EH (cell line): ENCODE results near the gene ARHGAP30.
A peak's percentile ranks its signal among the peaks of the same experiment; 100 is the strongest.

Experiments
- DNase-seq: peaks from one replicate; pipeline ENCODE4 v3.0.0-alpha.2; 2015; ENCODE audit warnings: low read depth

The ARHGAP30 gene

DNA sequence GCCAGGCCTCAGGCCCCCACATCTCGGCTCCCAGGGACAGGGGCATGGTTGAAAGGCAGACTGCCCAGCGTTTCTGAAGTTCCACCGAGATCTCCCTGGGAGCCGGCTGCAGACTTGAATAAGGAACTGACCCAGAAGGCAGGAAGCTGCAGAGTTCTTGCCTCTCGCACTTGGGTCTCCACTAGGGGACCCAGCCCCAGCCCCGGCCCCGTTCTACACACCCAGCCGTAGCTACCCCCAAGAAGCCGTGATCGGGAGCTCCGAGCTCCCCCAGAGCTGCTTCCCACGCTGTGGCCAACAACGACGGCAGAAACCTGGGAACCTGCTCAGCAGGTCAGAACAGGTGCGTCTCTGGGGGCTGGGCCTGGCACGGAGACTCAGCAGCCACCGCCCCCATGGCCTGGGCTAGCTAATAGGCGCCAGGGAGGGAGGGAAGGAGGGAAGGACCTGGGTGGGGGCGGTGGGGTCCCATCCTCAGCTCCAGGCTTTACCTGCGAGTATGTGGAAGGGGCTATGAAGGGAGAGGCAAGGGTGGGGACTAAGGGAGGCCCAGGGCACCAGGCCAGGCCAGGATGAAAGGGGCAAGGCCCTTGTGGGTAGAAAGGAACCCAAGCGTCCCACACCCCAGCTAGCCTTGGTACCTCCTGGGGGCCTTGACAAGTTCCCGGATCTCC lies 19.7 kb upstream of the ARHGAP30 start, which contains the start of gene NECTIN4:
NECTIN4 (minus strand) TSS at position 308 of the 674 bp plus-strand sequence; CDS start at position 46, 262 bp downstream.
- no peak for DNase-seq

DNA sequence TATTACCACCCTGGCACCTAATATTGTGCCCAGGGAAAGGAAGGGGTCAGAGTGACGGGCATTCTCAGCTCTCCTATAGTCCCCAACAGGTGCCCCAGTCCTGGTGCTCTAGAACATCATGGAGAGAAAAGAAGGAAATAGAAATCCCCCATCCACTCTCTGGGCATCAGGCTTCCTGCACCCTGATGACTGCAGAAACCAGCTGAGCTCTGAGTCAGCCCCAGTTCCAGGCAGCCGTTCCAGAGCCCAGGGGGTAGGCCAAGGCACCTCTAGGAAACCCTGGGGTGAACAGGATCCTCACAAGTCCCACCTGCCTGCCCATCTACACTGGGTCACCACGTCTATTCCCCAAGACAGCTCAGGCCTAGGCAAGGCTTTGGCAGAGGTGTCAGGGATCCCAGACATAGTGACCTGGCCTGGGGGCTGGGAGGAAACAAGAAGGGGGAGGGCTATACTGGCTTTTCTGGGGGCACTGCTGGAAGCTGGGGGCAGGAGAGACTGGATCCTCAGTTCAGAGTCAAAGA lies 19.0 kb upstream of the ARHGAP30 start:
- DNase-seq = peak; percentile 47

DNA sequence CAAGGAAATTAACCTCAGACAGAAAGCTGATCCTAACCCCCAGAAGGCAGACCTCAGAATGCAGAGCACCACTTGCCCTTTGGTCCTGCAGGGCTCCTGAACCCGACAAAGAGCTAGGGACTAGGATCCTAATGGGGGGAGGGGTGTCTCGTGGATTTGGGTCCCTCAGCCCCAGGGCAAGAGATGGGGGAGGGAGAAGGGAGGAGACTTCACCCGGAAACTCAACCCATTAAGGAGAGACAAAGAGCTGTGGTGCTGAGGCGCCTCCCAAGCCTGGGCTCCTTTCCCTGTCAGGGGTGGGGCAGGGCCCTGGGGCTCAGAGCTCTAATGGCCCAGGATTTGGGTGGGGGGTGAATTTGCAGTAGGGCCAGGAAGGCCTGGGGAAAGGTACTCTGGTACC lies 16.8 kb upstream of the ARHGAP30 start:
- DNase-seq = no peak

DNA sequence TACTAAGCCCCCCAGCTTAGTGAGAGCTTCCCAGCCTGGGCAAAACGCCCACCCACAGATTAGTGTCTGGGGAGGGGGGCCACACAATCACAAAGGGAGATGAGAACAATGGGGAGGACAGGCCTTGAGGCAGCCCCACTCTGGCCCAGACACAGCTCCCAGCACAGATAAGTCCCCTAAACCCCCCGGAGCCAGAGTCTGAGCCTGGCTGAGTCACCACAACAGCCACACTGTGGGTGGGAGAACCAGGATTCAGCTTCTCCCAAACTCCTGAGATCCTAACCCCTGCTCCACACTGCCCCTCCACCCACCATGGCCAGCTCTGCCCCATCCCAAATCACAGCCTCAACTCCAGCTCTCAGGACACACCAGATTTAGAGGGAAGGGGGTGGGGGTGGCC lies 15.5 kb upstream of the ARHGAP30 start:
- peak; percentile 37 for DNase-seq

DNA sequence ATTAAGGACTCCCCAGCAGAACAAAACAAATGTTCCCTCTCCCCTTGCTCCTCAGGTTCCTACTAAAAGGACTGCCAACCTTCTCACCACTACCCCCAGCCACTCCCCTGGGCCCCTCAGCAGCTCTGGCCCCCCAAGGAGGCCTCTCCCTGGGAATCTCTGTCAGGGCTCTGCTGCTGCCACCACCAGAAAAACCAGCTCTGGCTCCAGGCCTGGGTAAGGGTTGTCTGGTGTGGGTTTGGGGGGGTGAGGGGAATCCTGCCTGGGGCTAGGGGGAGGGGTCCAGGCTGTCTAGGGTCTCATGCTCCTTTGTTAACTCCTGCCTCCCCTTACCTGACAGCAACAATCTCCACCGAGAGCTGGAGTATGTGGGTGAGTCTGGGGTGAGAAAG lies 14.9 kb upstream of the ARHGAP30 start:
- DNase-seq = no peak

DNA sequence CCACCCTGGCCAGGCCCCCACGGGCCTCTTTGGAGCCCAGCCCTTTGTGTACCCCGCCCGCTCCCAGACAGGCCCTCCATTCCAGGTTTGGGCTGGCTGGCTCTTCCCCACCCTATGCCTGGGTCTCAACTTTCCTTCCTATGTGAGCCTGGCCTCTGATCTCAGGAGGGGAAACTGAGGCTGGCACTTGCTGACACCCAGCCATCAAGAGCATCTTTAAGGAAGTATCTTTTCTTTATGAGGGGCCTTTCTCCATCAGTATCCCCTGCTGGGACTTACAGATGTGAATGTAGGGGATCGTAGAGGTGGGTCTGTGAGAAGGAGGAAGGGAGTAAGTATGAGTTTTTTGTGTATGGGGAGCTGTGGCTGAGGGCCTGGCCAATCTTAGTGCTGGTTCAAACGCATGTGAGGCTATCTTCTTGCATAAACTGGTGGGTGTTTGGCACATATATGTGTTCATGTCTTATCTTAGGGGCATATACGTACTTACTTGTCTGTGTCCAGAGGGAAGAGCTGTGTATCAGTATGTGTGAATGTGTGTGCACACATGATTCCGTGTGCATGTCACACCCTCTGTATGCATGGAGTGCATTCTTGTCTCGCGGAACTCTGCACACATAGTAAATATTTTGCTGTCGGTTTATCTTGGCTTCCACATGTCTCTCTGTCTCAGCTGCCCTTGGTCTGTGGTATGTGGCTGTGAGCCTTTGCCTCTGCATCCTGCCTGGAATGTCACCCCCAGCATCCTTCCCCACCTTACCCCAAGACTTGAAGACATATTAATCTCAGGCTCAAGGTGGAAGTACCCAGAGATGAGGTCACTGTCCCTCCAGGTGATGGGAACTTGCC lies 14.3 kb upstream of the ARHGAP30 start:
- peak; percentile 40 for DNase-seq

DNA sequence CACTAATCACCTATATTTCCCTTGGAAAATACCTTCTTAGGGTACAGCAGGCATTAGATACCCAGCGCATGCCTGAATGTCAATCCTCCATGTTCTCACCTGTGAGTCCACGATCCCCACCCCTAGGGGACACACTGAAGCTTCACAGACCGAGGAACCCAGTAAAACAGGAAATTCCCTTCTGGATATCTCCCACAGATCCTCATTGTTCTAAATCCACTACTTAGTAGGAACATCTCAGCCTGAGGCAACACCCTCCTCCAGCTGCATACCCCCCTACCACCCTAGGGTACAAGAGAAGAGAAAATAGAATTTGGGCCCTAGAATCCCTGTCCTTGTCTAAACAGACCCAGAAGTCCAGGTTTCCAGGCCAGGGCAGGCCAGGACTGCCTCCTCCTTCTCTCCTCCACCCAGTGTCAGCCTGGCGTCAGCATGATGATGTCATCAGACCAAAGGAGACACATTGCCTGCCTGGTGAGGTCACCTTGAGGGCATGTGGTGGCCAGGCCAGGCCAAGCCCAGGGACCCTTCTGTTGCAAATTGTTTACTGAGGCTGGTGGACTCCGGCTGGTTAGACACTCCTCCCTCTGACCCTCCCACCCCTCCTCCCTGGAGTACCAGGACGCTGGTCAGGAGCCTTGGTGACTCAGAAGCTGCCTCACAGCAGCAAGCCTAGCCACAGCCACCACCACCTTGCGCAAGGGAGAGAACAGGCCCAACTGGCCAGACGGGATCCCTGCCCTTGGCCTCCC lies 13.5 kb upstream of the ARHGAP30 start:
- peak; percentile 91 for DNase-seq

DNA sequence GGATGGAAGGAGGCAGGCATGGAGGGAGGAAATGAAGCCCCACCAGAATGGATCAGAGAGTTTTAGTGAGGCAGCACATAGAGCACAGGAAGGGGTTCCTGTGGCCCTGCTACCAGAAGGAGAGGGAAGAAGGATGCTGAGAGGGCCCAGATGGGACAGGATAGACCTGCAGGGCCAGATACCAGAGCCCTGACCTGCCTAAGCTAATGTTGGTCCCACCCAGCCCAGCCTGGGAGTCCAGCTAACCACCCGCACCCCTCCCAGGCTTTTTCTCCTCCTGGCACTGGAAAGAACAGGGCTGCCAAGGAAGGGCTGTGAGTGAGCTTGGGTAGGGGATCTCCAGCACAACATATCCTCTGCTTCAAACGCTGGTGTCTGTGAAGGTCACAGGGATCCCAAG lies 12.8 kb upstream of the ARHGAP30 start:
- DNase-seq = no peak

DNA sequence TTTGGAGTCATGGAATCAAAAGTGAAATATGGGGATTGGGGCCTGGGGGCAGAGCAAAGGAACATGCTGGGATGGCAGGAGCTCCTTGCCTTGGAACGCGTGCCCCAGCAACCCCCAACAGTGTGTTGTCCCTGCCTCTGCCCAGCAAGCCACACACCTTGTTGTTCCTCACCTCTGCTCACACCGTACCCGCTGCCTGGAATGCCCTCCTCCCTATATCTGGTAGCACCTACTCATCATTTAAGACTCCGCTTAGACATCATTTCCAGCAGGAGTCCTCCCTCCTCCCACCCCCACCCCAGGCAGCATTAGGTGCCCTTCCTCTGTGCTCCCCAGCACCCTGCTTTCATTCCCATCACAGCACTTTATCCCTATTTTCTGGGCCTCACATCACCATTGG lies 11.8 kb upstream of the ARHGAP30 start:
- DNase-seq = no peak

DNA sequence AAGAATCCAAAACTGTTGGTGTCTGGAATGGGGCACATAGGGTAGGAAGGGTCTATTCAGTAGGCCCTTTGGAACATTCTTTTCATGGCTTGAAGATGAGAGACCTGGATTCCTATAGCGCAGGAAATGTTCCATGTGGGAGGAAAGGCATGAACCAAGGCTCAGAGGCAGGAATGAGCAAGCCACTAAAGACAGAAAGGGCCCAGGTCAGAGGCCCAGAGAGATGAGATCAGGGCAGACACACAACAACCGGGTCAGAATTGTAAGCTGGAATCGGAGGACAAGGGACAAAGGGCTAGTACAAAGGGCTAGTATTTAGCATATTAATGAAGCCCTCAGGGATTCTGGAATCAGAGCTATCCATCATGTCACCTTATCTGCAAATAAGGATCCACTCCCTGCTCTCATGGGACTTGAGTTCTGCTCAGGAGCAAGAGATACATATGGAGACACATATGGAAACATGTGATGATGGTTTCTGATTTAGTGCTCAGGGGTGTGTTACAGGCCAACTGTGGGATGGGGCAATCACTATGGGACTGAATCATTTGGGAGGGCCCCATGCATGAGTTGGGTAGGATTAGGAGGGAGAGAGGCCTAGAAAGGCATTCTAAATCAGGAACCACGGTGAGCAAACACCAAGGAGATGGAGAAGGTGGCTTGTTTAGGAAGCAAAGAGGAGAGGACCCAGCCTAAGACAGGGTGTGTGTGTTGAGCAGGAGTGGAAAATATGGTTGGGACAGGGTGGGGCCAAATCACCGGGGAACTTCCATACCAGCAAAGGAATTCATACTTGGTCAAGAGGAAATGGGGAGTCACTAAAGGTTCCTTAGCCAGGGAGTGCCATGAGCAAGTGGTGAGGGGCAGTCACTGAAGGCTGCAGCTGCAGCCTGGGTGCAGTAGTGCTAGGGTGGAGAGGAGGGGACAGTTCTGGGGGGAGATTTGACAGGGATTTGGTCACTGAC lies 11.0 kb upstream of the ARHGAP30 start:
- DNase-seq = peak; percentile 58

DNA sequence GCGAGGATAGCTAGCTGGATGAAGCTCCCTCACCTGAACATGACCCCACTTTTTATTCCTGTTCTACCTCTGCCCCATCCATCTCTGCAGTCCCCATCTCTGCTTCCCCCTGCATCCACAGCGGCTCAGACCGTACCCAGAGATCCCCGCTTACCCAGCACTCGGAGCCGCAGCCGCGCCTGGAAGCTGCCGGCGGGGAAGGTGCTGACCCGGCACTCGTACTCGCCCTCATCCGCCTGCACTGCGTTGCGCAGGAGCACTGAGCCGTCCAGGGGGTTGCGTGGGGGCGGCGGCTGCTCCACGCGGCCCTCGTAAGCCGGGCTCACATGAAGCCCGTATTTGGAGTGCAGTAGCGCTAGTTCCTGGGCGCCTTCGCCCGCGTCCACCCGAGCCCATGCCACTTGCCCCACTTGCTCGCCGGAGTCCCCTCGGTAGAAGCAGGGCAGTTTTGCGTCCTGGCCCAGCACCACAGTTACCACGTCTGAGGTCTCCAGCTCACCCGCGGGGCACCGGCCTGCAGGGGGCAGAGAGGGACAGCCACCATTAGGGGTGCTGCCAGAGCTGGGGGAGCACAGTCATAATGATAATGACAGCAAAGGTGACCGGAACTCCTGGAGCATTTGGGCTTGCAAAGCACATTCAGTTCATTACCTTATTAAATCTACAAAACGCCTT lies 9.9 kb upstream of the ARHGAP30 start:
- DNase-seq = no peak

DNA sequence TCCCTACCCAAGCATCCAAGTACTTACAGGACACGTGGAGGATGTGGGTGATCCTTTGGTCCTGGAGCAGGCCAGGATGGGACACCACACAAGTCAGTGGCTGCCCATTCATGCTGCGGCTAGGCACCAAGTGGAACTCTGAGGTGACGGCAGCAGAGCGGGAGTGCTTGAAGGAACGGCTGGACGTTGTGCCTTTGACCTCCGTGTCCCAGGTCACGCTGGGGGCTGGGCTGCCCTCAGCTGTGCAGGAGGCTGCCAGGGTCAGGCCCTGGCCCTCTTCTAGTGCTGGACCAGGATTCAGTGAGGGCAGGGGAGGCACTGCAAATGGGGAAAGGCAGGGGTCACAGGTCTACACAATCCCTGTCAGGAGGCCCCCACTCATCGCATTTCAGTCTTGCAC lies 7.7 kb upstream of the ARHGAP30 start:
- DNase-seq = no peak

DNA sequence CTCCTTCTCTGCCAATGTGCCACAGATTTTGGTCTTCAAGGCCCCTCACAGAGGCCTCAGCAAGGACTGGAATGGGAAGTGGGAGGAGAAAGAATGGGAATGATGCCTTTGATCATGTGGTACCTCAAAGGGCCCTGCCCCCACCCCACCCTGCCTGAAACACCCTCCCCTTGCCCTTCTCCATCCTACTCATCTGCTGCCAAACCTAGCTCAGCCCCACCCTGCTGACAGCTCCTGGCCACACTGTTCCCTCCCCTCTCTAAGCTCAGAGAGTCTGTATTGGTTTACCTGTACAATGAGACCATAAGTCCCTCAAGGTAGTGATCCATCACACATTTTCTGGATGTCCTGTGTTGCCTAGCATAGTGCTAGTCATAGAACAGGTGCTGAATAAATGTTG lies 6.7 kb upstream of the ARHGAP30 start:
- DNase-seq = no peak

DNA sequence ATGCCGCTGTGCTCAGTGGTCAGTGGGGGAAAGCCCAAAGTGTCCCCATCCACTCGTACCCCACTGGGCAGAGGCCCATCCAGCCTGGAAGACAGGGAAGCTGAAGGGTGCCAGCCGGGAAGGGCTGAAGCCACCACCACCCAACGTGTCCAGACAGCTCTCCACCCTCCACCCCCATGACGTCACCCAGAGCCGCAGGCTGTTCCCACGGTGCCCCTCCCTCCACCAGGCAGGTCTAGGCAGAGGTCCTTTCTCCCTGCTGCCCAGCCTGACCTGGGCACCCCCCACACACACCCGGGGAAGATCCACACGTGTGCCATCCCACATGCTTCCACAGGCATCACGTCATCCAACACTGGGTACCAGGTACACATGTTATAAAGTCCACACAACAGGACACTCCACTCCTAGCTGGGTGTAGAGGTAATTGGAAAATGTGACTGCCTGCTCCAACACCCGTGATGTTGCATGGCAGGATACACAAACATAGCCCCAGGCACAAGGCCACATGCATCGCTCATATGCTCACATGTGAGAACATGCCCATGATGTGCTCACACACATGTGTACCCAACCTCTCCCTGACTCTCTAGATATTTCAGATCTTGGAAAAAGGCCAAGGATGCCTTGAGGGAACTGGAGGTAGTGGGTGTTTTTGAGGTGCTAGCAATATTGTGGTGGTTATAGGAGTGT lies 5.1 kb upstream of the ARHGAP30 start:
- no peak for DNase-seq

DNA sequence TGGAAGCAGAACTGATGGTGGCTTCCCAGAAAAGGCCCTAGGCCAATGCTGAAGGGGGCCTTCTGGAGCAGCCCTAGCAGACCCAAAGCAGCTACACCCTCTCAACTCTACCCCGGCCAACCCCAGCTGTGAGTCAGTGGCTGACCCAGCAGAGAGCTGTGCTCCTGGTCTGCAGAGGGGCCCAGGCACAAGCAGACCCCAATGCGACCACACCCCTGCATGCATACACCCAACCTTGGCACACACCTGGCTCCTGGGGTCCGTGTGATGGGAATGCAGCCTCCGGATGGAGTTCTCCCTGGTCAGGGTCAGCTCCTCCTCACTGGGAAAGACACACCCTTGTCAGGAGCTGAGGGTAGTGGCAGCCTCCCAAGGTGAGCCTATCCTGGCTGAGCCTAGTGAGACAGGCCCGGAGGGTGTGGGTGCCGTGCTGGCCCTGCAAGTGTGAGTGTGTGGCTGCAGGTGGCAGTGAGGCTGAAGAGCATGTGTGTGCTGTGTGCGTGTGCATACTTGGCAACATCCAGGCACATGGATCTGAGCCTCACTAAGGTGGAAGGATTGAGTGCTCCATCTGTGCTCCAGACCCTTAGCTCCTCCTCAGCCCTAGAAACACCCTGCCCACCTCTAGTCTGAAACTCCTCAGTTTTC lies 3.9 kb upstream of the ARHGAP30 start:
- DNase-seq = no peak

DNA sequence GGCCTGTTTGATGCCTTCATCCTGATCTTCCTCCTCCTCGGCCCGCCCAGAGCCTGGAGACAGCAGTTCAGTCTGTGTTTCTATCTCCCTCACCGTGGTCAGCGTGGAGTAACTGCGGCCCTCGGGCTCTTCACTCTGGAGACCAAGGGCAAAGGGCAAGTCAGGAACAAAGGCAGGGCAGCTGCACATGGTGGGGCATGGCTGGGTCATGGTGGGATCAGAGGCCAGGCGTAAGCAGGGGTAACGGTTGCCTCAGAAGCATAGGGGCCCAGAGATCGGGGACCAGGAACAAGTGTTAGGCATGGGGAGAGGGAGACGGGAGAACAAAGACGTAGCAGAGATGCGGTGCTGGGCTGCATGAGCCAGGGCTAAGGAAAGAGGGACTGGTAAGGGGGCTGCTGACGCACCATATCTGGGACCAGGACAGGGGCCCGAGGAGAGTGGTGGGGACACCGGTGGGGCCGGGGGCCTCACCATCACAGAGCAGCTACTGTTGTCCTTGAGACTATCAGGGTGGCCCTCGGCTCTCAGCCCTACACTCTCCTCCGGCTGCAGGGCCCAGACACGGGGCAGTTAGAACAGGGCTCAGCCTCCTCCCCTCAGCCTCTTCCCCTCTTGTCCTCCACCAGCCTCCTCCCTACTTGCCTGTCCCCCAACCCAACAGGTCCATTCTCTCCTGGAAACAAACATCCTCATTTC lies 3.2 kb upstream of the ARHGAP30 start:
- no peak for DNase-seq

DNA sequence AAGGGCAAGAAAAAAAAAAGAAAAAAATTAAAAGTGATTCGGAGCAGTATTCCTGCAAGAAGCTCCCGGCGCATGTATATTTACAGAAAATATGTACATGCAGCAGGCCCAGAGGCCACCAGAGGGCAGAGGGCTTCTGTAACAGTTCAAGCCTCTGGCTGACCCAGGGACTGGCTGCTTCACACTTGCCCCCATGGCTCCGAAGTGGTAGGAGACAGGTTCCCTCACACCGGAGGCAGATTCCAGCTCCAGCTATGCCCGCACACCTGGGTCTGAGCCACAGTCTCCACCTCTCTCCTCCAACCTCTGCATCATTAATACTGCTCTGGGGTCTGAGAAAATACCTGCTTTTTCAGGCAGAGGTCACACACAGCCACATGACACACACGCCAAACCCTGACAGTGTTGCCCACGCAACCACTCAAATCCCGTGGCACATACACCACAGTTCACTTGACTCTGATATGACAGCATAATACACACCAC lies 2.2 kb upstream of the ARHGAP30 start:
- peak; percentile 52 for DNase-seq

DNA sequence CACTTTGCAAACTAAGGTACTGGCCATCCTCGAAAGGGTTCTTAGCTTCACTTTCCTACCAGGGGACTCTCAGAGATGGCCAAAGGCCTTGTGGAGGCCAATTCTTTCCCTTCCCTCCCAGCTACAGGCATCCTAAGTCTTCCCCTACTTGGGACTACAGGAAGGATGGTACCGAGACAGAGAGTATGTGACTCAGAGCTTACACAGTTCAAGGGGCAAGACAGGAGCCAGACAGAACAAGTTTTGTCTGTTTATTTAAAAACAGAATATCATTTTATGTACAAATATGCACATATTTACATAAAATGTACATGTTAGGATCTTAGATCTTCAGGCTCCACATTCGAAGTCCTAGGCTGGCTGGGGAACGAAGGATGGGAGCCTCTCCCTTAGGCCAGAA lies 1.1 kb upstream of the ARHGAP30 start:
- DNase-seq = no peak

DNA sequence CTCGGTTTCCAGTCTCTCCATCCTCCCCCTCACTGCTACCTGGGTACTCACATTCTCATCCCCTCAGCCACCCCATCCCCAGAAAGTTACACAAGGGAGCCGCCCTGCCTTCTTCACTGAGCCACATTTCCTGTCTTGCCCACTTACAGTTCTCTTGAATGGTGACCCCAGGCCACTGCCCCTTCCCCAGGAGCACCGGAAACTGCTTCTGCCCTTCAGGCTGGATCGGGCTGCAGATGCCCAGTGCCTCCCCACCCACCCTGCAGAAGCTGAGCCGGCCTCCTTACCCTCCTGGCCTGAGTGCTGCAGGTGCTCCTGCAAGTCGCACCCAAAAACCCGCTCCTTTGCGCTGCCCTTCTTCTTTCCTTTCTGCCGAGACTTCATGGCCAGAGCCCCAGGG lies 450 bp downstream of the ARHGAP30 start:
- no peak for DNase-seq
